Naive thymus-derived CD4-positive, alpha-beta T cell (primary cell): ENCODE data around the gene ALPP. TPM values are rescaled to one million over a fixed set of nuclear protein-coding genes. Genes with fewer than 3 reads are reported as not detected.
"Not testable (repeated sequence)": the region's sequence is repeated elsewhere in the genome, so short reads cannot be mapped to it uniquely, and the experiment has no call there.

ENCODE experiments used
- ATAC-seq: fragments of 150-1000 bp; cut with Tn5 transposase; 2 replicates; pipeline ENCODE4 v1.10.0; 2021; ENCODE audit warnings: mild to moderate bottlenecking, moderate library complexity
- CTCF ChIA-PET: fragments of 350-600 bp; sonication (Branson Sonifier 250); formaldehyde crosslinking; loops from one replicate; lab custom pipeline; 2021; ENCODE audit warnings: antibody characterized with exemption; lab: Charles Lee
- POLR2A ChIA-PET: fragments of 350-600 bp; sonication (Branson Sonifier 250); formaldehyde crosslinking; loops from one replicate; lab custom pipeline; 2021; ENCODE audit warnings: antibody characterized with exemption, inconsistent platforms; lab: Charles Lee
- DNase-seq, 9 donors: peaks; one replicate each; pipeline versions ENCODE4 v3.0.0 to v3.0.0-alpha.2; 2020 to 2022; ENCODE audit warnings: mixed read lengths in 1 of 9
- H3K27ac ChIP-seq: one replicate; pipeline ENCODE4 v1.7.0; 2013; ENCODE audit warnings: mild to moderate bottlenecking, low read depth, low read length, moderate library complexity
- H3K27me3 ChIP-seq, 2 donors: one replicate each; pipeline ENCODE4 v1.7.0; 2013; ENCODE audit warnings: low read length in 2 of 2, mild to moderate bottlenecking in 2 of 2, moderate library complexity in 2 of 2; ENCODE audit not compliant: control insufficient read depth in 2 of 2, insufficient read depth in 2 of 2
- H3K36me3 ChIP-seq, 3 experiments: 1 replicate in 2 of 3; 2 replicates in 1 of 3; pipeline ENCODE4 v1.7.0; 2013; ENCODE audit warnings: low read length in 3 of 3, mild to moderate bottlenecking in 3 of 3, moderate library complexity in 1 of 3; ENCODE audit not compliant: insufficient read depth in 3 of 3, control insufficient read depth in 2 of 3
- H3K4me1 ChIP-seq, 2 donors: one replicate each; pipeline ENCODE4 v1.7.0; 2013; ENCODE audit warnings: low read length in 2 of 2, mild to moderate bottlenecking in 2 of 2, moderate library complexity in 1 of 2; ENCODE audit not compliant: control insufficient read depth in 2 of 2, insufficient read depth in 2 of 2
- H3K4me3 ChIP-seq: 2 replicates; pipeline ENCODE4 v1.7.0; 2013; ENCODE audit warnings: mild to moderate bottlenecking, low read length
- H3K9me3 ChIP-seq, 3 experiments: 1 replicate in 2 of 3; 2 replicates in 1 of 3; pipeline ENCODE4 v1.7.0; 2013; ENCODE audit warnings: low read length in 3 of 3; ENCODE audit not compliant: control insufficient read depth in 2 of 3
- H3K27ac Mint-ChIP-seq, 9 donors: one replicate each; pipeline ENCODE4 v1.8.0; 2020 to 2022; ENCODE audit warnings: mixed read lengths in 9 of 9, mild to moderate bottlenecking in 8 of 9, moderate library complexity in 5 of 9, inconsistent platforms in 2 of 9
- H3K27me3 Mint-ChIP-seq, 5 donors: one replicate each; pipeline ENCODE4 v1.8.0; 2021 to 2022; ENCODE audit warnings: mixed read lengths in 5 of 5, mild to moderate bottlenecking in 1 of 5
- H3K36me3 Mint-ChIP-seq, 5 donors: one replicate each; pipeline ENCODE4 v1.8.0; 2020 to 2022; ENCODE audit warnings: mixed read lengths in 5 of 5, mild to moderate bottlenecking in 3 of 5, inconsistent platforms in 1 of 5
- H3K4me1 Mint-ChIP-seq, 7 donors: one replicate each; pipeline ENCODE4 v1.8.0; 2020 to 2022; ENCODE audit warnings: mixed read lengths in 7 of 7, mild to moderate bottlenecking in 3 of 7, inconsistent platforms in 1 of 7
- H3K4me3 Mint-ChIP-seq, 10 donors: one replicate each; pipeline ENCODE4 v1.8.0; 2020 to 2022; ENCODE audit warnings: mild to moderate bottlenecking in 10 of 10, mixed read lengths in 10 of 10, moderate library complexity in 6 of 10, inconsistent platforms in 2 of 10
- H3K9me3 Mint-ChIP-seq, 11 donors: one replicate each; pipeline ENCODE4 v1.8.0; 2020 to 2022; ENCODE audit warnings: mixed read lengths in 11 of 11, mild to moderate bottlenecking in 4 of 11, inconsistent platforms in 1 of 11, moderate library complexity in 1 of 11
- intact Hi-C, 2 donors: fragments of 100-400 bp; cut with micrococcal nuclease; formaldehyde crosslinking; loops; one replicate each; pipeline ENCODE4 v1.15.1; 2023
- polyA plus RNA-seq, 2 donors: library from polyadenylated mRNA; unstranded; fragments of 300-500 nt; fragmentation: Illumina TruSeq; gene quantifications; one replicate each; pipeline ENCODE4 v1.2.3, GENCODE V29; 2021
- total RNA-seq, 6 experiments: library from RNA in 5 of 6; stranded (reverse) in 5 of 6; gene quantifications; 1 replicate in 5 of 6; 2 replicates in 1 of 6; pipeline ENCODE4 v1.2.3 and lab custom pipeline; 2021 to 2026

Gene ALPP
- total and polyA plus RNA-seq, 7 experiments from 2014 or later = 0.24 TPM; not detected in 5

- DNase-seq (peak in 1 of 9 donors; percentile 16), ATAC-seq (no peak)
- Mint-ChIP-seq H3K36me3 (peaks cover 0 to 3% (median 0%) of the 10 kb centered on the region in 5 donors), H3K9me3 (no peaks in the 10 kb centered on the region), H3K4me3 (no peak overlapping the region), H3K4me1 (no peaks in the 10 kb centered on the region), H3K27ac (no peak overlapping the region), H3K27me3 (no peaks in the 10 kb centered on the region)
- H3K27me3 ChIP-seq = no peaks in the 10 kb centered on the region
- intact Hi-C loops = no loop called here
- CTCF ChIA-PET = no interaction called here
- H3K4me3 ChIP-seq = no peak overlapping the region
- no peaks in the 10 kb centered on the region for H3K9me3 ChIP-seq
- no peak overlapping the region for H3K27ac ChIP-seq
- peaks cover 0 to 13% (median 0%) of the 10 kb centered on the region in 3 experiments for H3K36me3 ChIP-seq
- POLR2A ChIA-PET = no interaction called here
- no peaks in the 10 kb centered on the region for H3K4me1 ChIP-seq
Observed at GRCh38 chr2:232336241-232336736, 42.3 kb upstream of the ALPP start.

- Histone ChIP-seq H3K36me3 (peaks cover 0 to 13% (median 0%) of the 10 kb centered on the region in 3 experiments), H3K27ac (no peak overlapping the region), H3K27me3 (no peaks in the 10 kb centered on the region), H3K9me3 (no peaks in the 10 kb centered on the region), H3K4me1 (no peaks in the 10 kb centered on the region), H3K4me3 (no peak overlapping the region)
- Mint-ChIP-seq H3K4me1 (peaks cover 0 to 2% (median 0%) of the 10 kb centered on the region in 7 donors), H3K36me3 (peaks cover 0 to 3% (median 0%) of the 10 kb centered on the region in 5 donors), H3K27me3 (no peaks in the 10 kb centered on the region), H3K9me3 (no peaks in the 10 kb centered on the region), H3K4me3 (no peak overlapping the region), H3K27ac (no peak overlapping the region)
- intact Hi-C loops = no loop called here
- DNase-seq (no peak), ATAC-seq (no peak)
- ChIA-PET CTCF (no interaction called here), POLR2A (no interaction called here)
Observed at GRCh38 chr2:232336981-232337720, 41.4 kb upstream of the ALPP start.

GRCh38 chr2:232338094-232338758, 40.3 kb upstream of the ALPP start:
- H3K4me1 ChIP-seq, H3K36me3 Mint-ChIP-seq, POLR2A ChIA-PET, H3K4me1 Mint-ChIP-seq, ATAC-seq, H3K27ac ChIP-seq, H3K9me3 Mint-ChIP-seq, DNase-seq, H3K9me3 ChIP-seq, H3K27me3 ChIP-seq, CTCF ChIA-PET, H3K4me3 ChIP-seq, H3K4me3 Mint-ChIP-seq, H3K27me3 Mint-ChIP-seq, intact Hi-C loops: not testable (repeated sequence)
- H3K27ac Mint-ChIP-seq = peak overlapping the region in 2 of 9 donors; percentile 24 to 46
- peaks cover 0 to 13% (median 0%) of the 10 kb centered on the region in 3 experiments for H3K36me3 ChIP-seq

GRCh38 chr2:232338759-232339106, 39.8 kb upstream of the ALPP start:
- POLR2A ChIA-PET = no interaction called here
- H3K27ac Mint-ChIP-seq = peak overlapping the region in 2 of 9 donors; percentile 24 to 46
- no peaks in the 10 kb centered on the region for H3K9me3 ChIP-seq
- H3K27ac ChIP-seq = no peak overlapping the region
- peaks cover 0 to 3% (median 0%) of the 10 kb centered on the region in 11 donors for H3K9me3 Mint-ChIP-seq
- peaks cover 0 to 13% (median 6%) of the 10 kb centered on the region in 7 donors for H3K4me1 Mint-ChIP-seq
- no peaks in the 10 kb centered on the region for H3K4me1 ChIP-seq
- no peaks in the 10 kb centered on the region for H3K27me3 ChIP-seq
- H3K4me3 Mint-ChIP-seq = no peak overlapping the region
- intact Hi-C loops = no loop called here
- CTCF ChIA-PET = no interaction called here
- H3K4me3 ChIP-seq = no peak overlapping the region
- ATAC-seq (no peak), DNase-seq (no peak)
- peaks cover 0 to 4% (median 0%) of the 10 kb centered on the region in 5 donors for H3K27me3 Mint-ChIP-seq
- peaks cover 0 to 3% (median 0%) of the 10 kb centered on the region in 5 donors for H3K36me3 Mint-ChIP-seq
- H3K36me3 ChIP-seq = peaks cover 0 to 13% (median 0%) of the 10 kb centered on the region in 3 experiments

- Mint-ChIP-seq H3K36me3 (peaks cover 0 to 3% (median 0%) of the 10 kb centered on the region in 5 donors), H3K27ac (peak overlapping the region in 4 of 9 donors; percentile 7 to 54 (median 50)), H3K4me3 (peak overlapping the region in 1 of 10 donors; percentile 23), H3K27me3 (peaks cover 0 to 4% (median 0%) of the 10 kb centered on the region in 5 donors), H3K9me3 (peaks cover 0 to 3% (median 0%) of the 10 kb centered on the region in 11 donors), H3K4me1 (peaks cover 0 to 20% (median 6%) of the 10 kb centered on the region in 7 donors)
- Histone ChIP-seq H3K27ac (no peak overlapping the region), H3K27me3 (no peaks in the 10 kb centered on the region), H3K9me3 (no peaks in the 10 kb centered on the region), H3K4me1 (no peaks in the 10 kb centered on the region), H3K36me3 (peaks cover 0 to 7% (median 0%) of the 10 kb centered on the region in 3 experiments), H3K4me3 (no peak overlapping the region)
- intact Hi-C loops = loop anchor here in 1 of 2 donors (5.0 kb wide), 1 partner anchor 103 kb away; no protein-coding TSS in a partner anchor
- CTCF ChIA-PET = no interaction called here
- ATAC-seq (no peak), DNase-seq (no peak)
- POLR2A ChIA-PET = no interaction called here
Observed at GRCh38 chr2:232339121-232340081, 39.1 kb upstream of the ALPP start.
